Measurements from ENCODE around the gene EML6.

GRCh38 chr2:54770676-54771075, 47.2 kb downstream of the EML6 start:
- TF ChIP-seq CTCF (IDR thresholded peaks at IDR 0.05; ENCODE audit: low read depth, low read length) = no peak
- TF ChIP-seq EZH2phosphoT487 (IDR thresholded peaks at IDR 0.05; ENCODE audit: low read depth) = no peak
